Peyer's patch (tissue), 4 donors: ENCODE measurements around the gene CFL2. TPM values are rescaled to one million over a fixed set of nuclear protein-coding genes. Genes with fewer than 3 reads are reported as not detected.

Experiments used
- DNase-seq, 3 donors: peaks; one replicate each; pipeline ENCODE4 v3.0.0-alpha.2; 2017 to 2019
- H3K27ac ChIP-seq, 4 donors: fragments of 200-600 bp; sonication (generic); one replicate each; pipeline ENCODE4 v1.5.1; 2016 to 2019
- H3K27me3 ChIP-seq, 2 donors: fragments of 200-600 bp; sonication (generic); one replicate each; pipeline ENCODE4 v1.5.1; 2019
- H3K36me3 ChIP-seq, 3 donors: fragments of 200-600 bp; sonication (generic); one replicate each; pipeline ENCODE4 v1.5.1; 2016 to 2019
- H3K4me1 ChIP-seq, 4 donors: fragments of 200-600 bp; sonication (generic); one replicate each; pipeline ENCODE4 v1.5.1; 2016 to 2019
- H3K4me3 ChIP-seq, 4 donors: fragments of 200-600 bp; sonication (generic); 1 replicate in 3 of 4; 2 replicates in 1 of 4; pipeline ENCODE4 v1.5.1; 2016 to 2019; ENCODE audit warnings: mild to moderate bottlenecking in 1 of 4
- H3K9me3 ChIP-seq, 4 donors: fragments of 200-600 bp; sonication (generic); one replicate each; pipeline ENCODE4 v1.5.1; 2016 to 2019; ENCODE audit warnings: mild to moderate bottlenecking in 1 of 4
- POLR2A ChIP-seq, 2 donors: fragments of 450-650 bp; IDR thresholded peaks; one replicate each; pipeline ENCODE4 v1.5.1; 2017; ENCODE audit warnings: antibody characterized with exemption in 2 of 2, mild to moderate bottlenecking in 2 of 2, moderate library complexity in 2 of 2
- total RNA-seq, 4 donors: library from RNA; depleted of rRNA; stranded (reverse); fragments of >200 nt; gene quantifications; one replicate each; pipeline ENCODE4 v1.1.0, GENCODE V29; 2016
- TF ChIP-seq, protein P1 (sequence below), 6 experiments: fragments of 450-650 bp in 4 of 6; fragments of 200-600 bp in 2 of 6; sonication (generic) in 1 of 6; IDR thresholded peaks; one replicate each; pipeline ENCODE4 v1.5.1; 2017 to 2019; ENCODE audit warnings: antibody characterized with exemption in 6 of 6, mild to moderate bottlenecking in 3 of 6, moderate library complexity in 1 of 6

Gene CFL2
- total RNA-seq, 4 donors from 2014 or later, result 5.2 to 15.8 (median 11.5) TPM

DNA sequence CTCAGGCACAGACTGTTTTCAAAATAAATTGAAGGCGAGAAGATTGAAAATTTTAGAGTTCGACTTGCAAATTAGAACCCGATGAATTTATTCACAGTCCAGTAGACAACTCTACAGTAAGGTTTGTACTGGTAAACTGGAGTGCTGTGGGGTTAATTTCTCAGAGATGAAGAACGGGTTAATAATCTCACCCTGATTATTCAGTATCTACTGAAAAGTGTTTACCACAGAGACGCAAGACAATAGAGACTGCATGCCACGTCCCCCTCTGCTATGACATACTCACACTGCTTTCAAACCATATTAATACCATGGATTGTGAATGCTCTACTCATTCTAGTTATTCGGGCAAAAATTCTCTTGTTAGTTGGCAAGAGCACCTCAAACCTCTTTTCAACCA, 36.1 kb downstream of the CFL2 start:
- TF ChIP-seq POLR2A (IDR thresholded peaks at IDR 0.05), result no peak
- TF ChIP-seq, protein P1, sequence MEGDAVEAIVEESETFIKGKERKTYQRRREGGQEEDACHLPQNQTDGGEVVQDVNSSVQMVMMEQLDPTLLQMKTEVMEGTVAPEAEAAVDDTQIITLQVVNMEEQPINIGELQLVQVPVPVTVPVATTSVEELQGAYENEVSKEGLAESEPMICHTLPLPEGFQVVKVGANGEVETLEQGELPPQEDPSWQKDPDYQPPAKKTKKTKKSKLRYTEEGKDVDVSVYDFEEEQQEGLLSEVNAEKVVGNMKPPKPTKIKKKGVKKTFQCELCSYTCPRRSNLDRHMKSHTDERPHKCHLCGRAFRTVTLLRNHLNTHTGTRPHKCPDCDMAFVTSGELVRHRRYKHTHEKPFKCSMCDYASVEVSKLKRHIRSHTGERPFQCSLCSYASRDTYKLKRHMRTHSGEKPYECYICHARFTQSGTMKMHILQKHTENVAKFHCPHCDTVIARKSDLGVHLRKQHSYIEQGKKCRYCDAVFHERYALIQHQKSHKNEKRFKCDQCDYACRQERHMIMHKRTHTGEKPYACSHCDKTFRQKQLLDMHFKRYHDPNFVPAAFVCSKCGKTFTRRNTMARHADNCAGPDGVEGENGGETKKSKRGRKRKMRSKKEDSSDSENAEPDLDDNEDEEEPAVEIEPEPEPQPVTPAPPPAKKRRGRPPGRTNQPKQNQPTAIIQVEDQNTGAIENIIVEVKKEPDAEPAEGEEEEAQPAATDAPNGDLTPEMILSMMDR (IDR thresholded peaks at IDR 0.05), result no peak
- H3K4me3 ChIP-seq, result no peak overlapping the region
- no peak overlapping the region for H3K27ac ChIP-seq
- H3K4me1 ChIP-seq, result no peaks in the 10 kb centered on the region
- H3K27me3 ChIP-seq, result no peaks in the 10 kb centered on the region
- no peaks in the 10 kb centered on the region for H3K36me3 ChIP-seq
- H3K9me3 ChIP-seq, result no peaks in the 10 kb centered on the region
- DNase-seq, result no peak

DNA sequence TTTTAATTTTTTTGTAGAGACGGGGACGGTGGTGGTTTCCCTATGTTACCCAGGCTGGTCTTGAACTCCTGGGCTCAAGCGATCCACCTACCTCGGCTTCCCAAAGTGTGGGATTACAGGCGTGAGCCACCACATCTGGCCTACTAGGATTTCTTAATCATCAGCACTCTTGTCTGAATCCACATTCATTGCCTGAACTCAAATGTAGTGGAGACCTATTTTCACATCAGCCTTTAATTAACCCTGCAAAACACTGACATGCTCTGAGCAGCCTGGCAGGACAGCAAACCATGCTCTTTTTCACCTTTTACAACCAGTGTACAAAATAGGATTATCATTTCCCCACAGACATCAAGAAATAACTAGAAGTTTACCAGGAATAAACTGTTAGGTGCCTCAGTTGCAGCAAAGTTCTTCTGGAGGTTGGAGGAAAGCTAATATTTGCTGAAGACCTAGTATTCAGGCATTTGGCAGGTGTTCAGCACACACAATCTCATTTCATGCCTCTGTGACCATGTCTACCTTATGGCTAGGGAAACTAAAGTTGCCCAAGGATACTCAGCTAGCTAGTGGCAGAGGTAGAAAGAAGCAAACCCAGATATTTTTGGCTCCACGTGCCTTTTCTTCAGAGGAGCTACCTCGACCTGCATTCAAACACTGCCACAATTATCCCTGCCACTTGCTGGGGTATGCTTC, 37.7 kb downstream of the CFL2 start:
- H3K4me1 ChIP-seq, result no peaks in the 10 kb centered on the region
- no peaks in the 10 kb centered on the region for H3K9me3 ChIP-seq
- DNase-seq, result no peak
- H3K4me3 ChIP-seq, result no peak overlapping the region
- no peak overlapping the region for H3K27ac ChIP-seq
- TF ChIP-seq, protein P1 (IDR thresholded peaks at IDR 0.05), result no peak
- no peak for TF ChIP-seq POLR2A (IDR thresholded peaks at IDR 0.05)
- no peaks in the 10 kb centered on the region for H3K27me3 ChIP-seq
- no peaks in the 10 kb centered on the region for H3K36me3 ChIP-seq

DNA sequence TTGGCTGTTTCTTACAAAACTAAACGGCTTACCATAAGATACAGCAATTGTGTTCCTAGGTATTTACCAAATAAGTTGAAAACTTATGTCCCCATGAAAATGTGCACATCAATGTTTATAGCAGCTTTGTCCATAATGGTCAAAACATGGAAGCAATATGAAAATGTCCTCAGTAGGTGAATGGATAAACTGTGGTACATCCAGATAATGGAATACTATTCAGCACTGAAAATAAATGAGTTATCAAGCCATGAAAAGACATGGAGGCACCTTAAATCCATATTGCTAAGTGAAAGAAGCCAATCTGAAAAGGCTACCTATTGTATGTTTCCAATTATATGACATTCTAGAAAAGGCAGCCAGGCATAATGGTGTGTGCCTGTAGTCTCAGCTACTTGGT, 40.7 kb downstream of the CFL2 start:
- Histone ChIP-seq H3K4me3 (no peak overlapping the region), H3K4me1 (no peaks in the 10 kb centered on the region), H3K9me3 (no peaks in the 10 kb centered on the region), H3K36me3 (no peaks in the 10 kb centered on the region), H3K27me3 (no peaks in the 10 kb centered on the region), H3K27ac (no peak overlapping the region)
- TF ChIP-seq POLR2A (IDR thresholded peaks at IDR 0.05), result no peak
- no peak for DNase-seq

DNA sequence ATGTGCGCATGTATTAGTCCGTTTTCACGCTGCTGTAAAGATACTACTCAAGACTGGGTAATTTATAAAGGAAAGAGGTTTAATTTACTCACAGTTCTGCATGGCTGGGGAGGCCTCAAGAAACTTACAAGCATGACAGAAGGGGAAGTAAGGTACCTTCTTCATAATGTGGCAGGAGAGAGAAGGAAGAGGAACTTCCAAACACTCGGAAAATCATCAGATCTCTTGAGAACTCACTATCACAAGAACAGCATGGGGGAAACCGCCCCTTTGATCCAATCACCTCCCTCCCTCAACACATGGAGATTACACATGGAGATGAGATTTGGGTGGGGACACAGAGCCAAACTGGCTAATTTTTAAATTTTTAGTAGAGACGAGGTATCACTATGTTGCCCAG, 42.7 kb downstream of the CFL2 start:
- no peaks in the 10 kb centered on the region for H3K4me1 ChIP-seq
- H3K27me3 ChIP-seq, result no peaks in the 10 kb centered on the region
- H3K4me3 ChIP-seq, result no peak overlapping the region
- no peak for DNase-seq
- no peaks in the 10 kb centered on the region for H3K9me3 ChIP-seq
- no peaks in the 10 kb centered on the region for H3K36me3 ChIP-seq
- TF ChIP-seq, protein P1 (IDR thresholded peaks at IDR 0.05), result no peak
- no peak for TF ChIP-seq POLR2A (IDR thresholded peaks at IDR 0.05)
- H3K27ac ChIP-seq, result no peak overlapping the region

DNA sequence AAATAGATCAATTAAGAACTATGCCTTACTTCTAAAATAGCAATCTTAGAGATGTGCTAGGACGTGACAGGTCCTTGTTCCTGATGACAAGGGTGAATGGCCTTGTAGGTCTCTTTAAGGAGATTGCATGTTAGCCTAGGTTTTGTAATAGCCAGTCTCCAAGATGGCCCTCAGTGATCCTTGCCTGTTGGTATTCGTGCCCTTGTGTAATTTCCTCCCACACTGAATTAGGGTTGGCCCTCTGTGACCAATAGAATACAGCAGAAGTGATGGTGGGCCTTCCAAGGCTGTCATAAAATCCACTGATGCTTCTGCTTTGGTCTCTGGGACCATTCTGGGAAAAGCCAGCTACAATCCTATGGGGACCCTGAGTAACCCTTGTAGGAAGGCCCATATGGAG, 46.3 kb downstream of the CFL2 start:
- H3K27me3 ChIP-seq, result no peaks in the 10 kb centered on the region
- no peak overlapping the region for H3K4me3 ChIP-seq
- no peak for DNase-seq
- no peak overlapping the region for H3K27ac ChIP-seq
- TF ChIP-seq, protein P1 (IDR thresholded peaks at IDR 0.05), result no peak
- TF ChIP-seq POLR2A (IDR thresholded peaks at IDR 0.05), result no peak
- no peaks in the 10 kb centered on the region for H3K9me3 ChIP-seq
- no peaks in the 10 kb centered on the region for H3K4me1 ChIP-seq
- H3K36me3 ChIP-seq, result no peaks in the 10 kb centered on the region

DNA sequence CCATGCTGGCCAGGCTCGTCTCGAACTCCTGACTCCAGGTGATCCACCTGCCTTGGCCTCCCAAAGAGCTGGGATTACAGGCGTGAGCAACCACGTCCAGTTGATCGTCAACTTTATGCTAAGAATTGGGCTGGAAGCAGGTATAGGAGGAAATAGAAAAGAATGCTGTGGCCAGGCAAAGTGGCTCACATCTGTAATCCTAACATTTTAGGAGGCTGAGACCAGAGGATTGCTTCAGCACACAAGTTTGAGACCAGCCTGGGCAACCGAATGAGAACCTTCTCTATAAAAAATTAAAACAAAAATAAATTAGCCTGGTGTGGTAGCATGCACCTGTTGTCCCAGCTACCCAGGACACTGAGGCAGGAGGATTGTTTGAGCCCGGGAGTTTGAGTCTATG, 47.4 kb downstream of the CFL2 start:
- no peaks in the 10 kb centered on the region for H3K9me3 ChIP-seq
- H3K27me3 ChIP-seq, result no peaks in the 10 kb centered on the region
- H3K27ac ChIP-seq, result no peak overlapping the region
- TF ChIP-seq, protein P1 (IDR thresholded peaks at IDR 0.05), result no peak
- no peak for TF ChIP-seq POLR2A (IDR thresholded peaks at IDR 0.05)
- H3K4me1 ChIP-seq, result no peaks in the 10 kb centered on the region
- no peaks in the 10 kb centered on the region for H3K36me3 ChIP-seq
- no peak for DNase-seq
- no peak overlapping the region for H3K4me3 ChIP-seq
